SW480 (cell line): ENCODE results near the gene ADGRD1.
"Not testable (repeated sequence)": the region's sequence is repeated elsewhere in the genome, so short reads cannot be mapped to it uniquely, and the experiment has no call there.

Source experiments
- DNase-seq: peaks from one replicate; pipeline ENCODE4 v3.0.0-alpha.2; 2016; ENCODE audit warnings: low spot score

Gene ADGRD1

GRCh38 chr12:131119345-131119744, 165.6 kb downstream of the ADGRD1 start:
- not testable (repeated sequence) for DNase-seq

GRCh38 chr12:131119936-131120335, 166.2 kb downstream of the ADGRD1 start:
- no peak for DNase-seq

- DNase-seq: no peak
These were observed 167.1 kb downstream of the ADGRD1 start for GRCh38 chr12:131120831-131121271.

- DNase-seq: no peak
These were observed 168.1 kb downstream of the ADGRD1 start for GRCh38 chr12:131121705-131122405.

GRCh38 chr12:131122631-131123030, 168.9 kb downstream of the ADGRD1 start:
- no peak for DNase-seq

GRCh38 chr12:131123817-131124216, 170.1 kb downstream of the ADGRD1 start:
- no peak for DNase-seq

GRCh38 chr12:131124487-131125280, 171.0 kb downstream of the ADGRD1 start:
- no peak for DNase-seq

- DNase-seq: no peak
These were observed 173.0 kb downstream of the ADGRD1 start for GRCh38 chr12:131126662-131127173.

- no peak for DNase-seq
These were observed 174.8 kb downstream of the ADGRD1 start for GRCh38 chr12:131128556-131128955.

GRCh38 chr12:131128966-131129619, 175.4 kb downstream of the ADGRD1 start:
- DNase-seq: not testable (repeated sequence)

GRCh38 chr12:131129839-131130238, 176.1 kb downstream of the ADGRD1 start:
- peak; percentile 63 for DNase-seq

- no peak for DNase-seq
These were observed 176.7 kb downstream of the ADGRD1 start for GRCh38 chr12:131130311-131130911.

- DNase-seq: no peak
These were observed 177.5 kb downstream of the ADGRD1 start for GRCh38 chr12:131131077-131131807.

- no peak for DNase-seq
These were observed 178.1 kb downstream of the ADGRD1 start for GRCh38 chr12:131131808-131132117.

- peak; percentile 70 for DNase-seq
These were observed 178.6 kb downstream of the ADGRD1 start for GRCh38 chr12:131132118-131132892.

- DNase-seq: no peak
These were observed 179.6 kb downstream of the ADGRD1 start for GRCh38 chr12:131133015-131133905.

GRCh38 chr12:131133994-131134393, 180.3 kb downstream of the ADGRD1 start:
- no peak for DNase-seq

- DNase-seq: no peak
These were observed 181.0 kb downstream of the ADGRD1 start for GRCh38 chr12:131134523-131135310.

GRCh38 chr12:131135311-131135785, 181.6 kb downstream of the ADGRD1 start:
- DNase-seq: no peak
